GM23338 (cell line): ENCODE data around the gene SORT1. TPM values are rescaled to one million over a fixed set of nuclear protein-coding genes. Genes with fewer than 3 reads are reported as not detected.

Experiments used
- ATAC-seq: fragments of 200-7000 bp; cut with Tn5 transposase; 3 replicates; pipeline ENCODE4 v1.9.1; 2020
- DNase-seq: peaks from one replicate; pipeline ENCODE4 v3.0.0-alpha.2; 2015; ENCODE audit warnings: low spot score
- H2AFZ ChIP-seq: fragments of 200-600 bp; sonication (generic); 2 replicates; pipeline ENCODE4 v1.8.0; 2016; ENCODE audit warnings: antibody characterized with exemption, mild to moderate bottlenecking, moderate library complexity
- H3F3A ChIP-seq: fragments of 200-600 bp; sonication (generic); replicated peaks from 2 replicates; pipeline ENCODE4 v1.8.0; 2017; ENCODE audit warnings: antibody characterized with exemption, mixed run types, low read depth
- H3K27ac ChIP-seq: fragments of 200-600 bp; sonication (generic); 2 replicates; pipeline ENCODE4 v1.6.1; 2016; ENCODE audit warnings: low read depth
- H3K27me3 ChIP-seq: fragments of 200-600 bp; sonication (generic); 2 replicates; pipeline ENCODE4 v1.8.0; 2016; ENCODE audit warnings: mild to moderate bottlenecking, mixed run types, moderate library complexity; ENCODE audit not compliant: insufficient read depth
- H3K36me3 ChIP-seq: fragments of 200-600 bp; sonication (generic); 2 replicates; pipeline ENCODE4 v1.8.0; 2016; ENCODE audit warnings: mild to moderate bottlenecking; ENCODE audit not compliant: insufficient read depth
- H3K4me1 ChIP-seq: fragments of 200-600 bp; sonication (generic); 2 replicates; pipeline ENCODE4 v1.8.0; 2016; ENCODE audit warnings: mild to moderate bottlenecking, moderate library complexity; ENCODE audit not compliant: insufficient read depth
- H3K4me2 ChIP-seq: fragments of 200-600 bp; sonication (generic); 2 replicates; pipeline ENCODE4 v1.7.1; 2017; ENCODE audit warnings: mixed run types
- H3K4me3 ChIP-seq: fragments of 200-600 bp; sonication (generic); 2 replicates; pipeline ENCODE4 v1.6.1; 2016; ENCODE audit warnings: mixed run types
- H3K79me2 ChIP-seq: fragments of 200-600 bp; sonication (generic); replicated peaks from 2 replicates; pipeline ENCODE4 v1.8.0; 2017; ENCODE audit warnings: mild to moderate bottlenecking; ENCODE audit not compliant: insufficient read depth
- H3K9me2 ChIP-seq: fragments of 200-600 bp; sonication (generic); 2 replicates; pipeline ENCODE4 v1.8.0; 2017; ENCODE audit not compliant: insufficient read depth
- H4K20me1 ChIP-seq: fragments of 200-600 bp; sonication (generic); replicated peaks from 2 replicates; pipeline ENCODE4 v1.8.0; 2017; ENCODE audit warnings: mild to moderate bottlenecking; ENCODE audit not compliant: insufficient read depth
- H3K27ac Mint-ChIP-seq: 2 replicates; pipeline ENCODE4 v1.8.0; 2020; ENCODE audit warnings: inconsistent platforms, mild to moderate bottlenecking, moderate library complexity, mixed read lengths
- H3K27me3 Mint-ChIP-seq: 3 replicates; pipeline ENCODE4 v1.8.0; 2022; ENCODE audit warnings: low read depth, mild to moderate bottlenecking, moderate library complexity, mixed read lengths, inconsistent platforms; ENCODE audit not compliant: insufficient read depth, poor library complexity
- H3K36me3 Mint-ChIP-seq: 3 replicates; pipeline ENCODE4 v1.8.0; 2021; ENCODE audit warnings: low read depth, mild to moderate bottlenecking, inconsistent platforms, moderate library complexity, mixed read lengths
- H3K4me1 Mint-ChIP-seq: 3 replicates; pipeline ENCODE4 v1.8.0; 2020; ENCODE audit warnings: mild to moderate bottlenecking, inconsistent platforms, mixed read lengths
- H3K4me3 Mint-ChIP-seq: 3 replicates; pipeline ENCODE4 v1.8.0; 2021; ENCODE audit warnings: moderate library complexity, mild to moderate bottlenecking, inconsistent platforms, mixed read lengths
- H3K9me3 Mint-ChIP-seq: 3 replicates; pipeline ENCODE4 v1.8.0; 2020; ENCODE audit warnings: moderate library complexity, mild to moderate bottlenecking, inconsistent platforms, mixed read lengths
- CREB1 ChIP-seq: fragments of 250-450 bp; sonication (Bioruptor Pico); IDR thresholded peaks from 2 replicates; pipeline ENCODE4 v1.5.0; 2020; ENCODE audit warnings: low read depth, mild to moderate bottlenecking, moderate library complexity
- EZH2 ChIP-seq: fragments of 200-600 bp; sonication (generic); IDR thresholded peaks from one replicate; pipeline ENCODE4 v1.8.0; 2017; ENCODE audit warnings: antibody characterized with exemption, mild to moderate bottlenecking, low read depth; ENCODE audit not compliant: unreplicated experiment
- EZH2phosphoT487 ChIP-seq: fragments of 200-600 bp; sonication (generic); IDR thresholded peaks from one replicate; pipeline ENCODE4 v1.8.1; 2018; ENCODE audit warnings: antibody characterized with exemption; ENCODE audit not compliant: unreplicated experiment
- JUNB ChIP-seq: IDR thresholded peaks from one replicate; pipeline ENCODE4 v1.6.1; 2016; ENCODE audit warnings: antibody characterized with exemption; ENCODE audit not compliant: unreplicated experiment
- NANOG ChIP-seq: IDR thresholded peaks from 2 replicates; pipeline ENCODE4 v1.6.1; 2016; ENCODE audit warnings: antibody characterized with exemption, borderline replicate concordance
- POLR2AphosphoS5 ChIP-seq: IDR thresholded peaks from 2 replicates; pipeline ENCODE4 v1.6.1; 2016; ENCODE audit warnings: antibody characterized with exemption, low read depth
- STAT1 ChIP-seq: IDR thresholded peaks from one replicate; pipeline ENCODE4 v1.6.1; 2016; ENCODE audit warnings: antibody characterized with exemption; ENCODE audit not compliant: unreplicated experiment
- ZNF114 ChIP-seq: fragments of 250-450 bp; sonication (Bioruptor Pico); IDR thresholded peaks from 2 replicates; pipeline ENCODE4 v1.5.0; 2020; ENCODE audit warnings: mild to moderate bottlenecking, moderate library complexity
- ZNF331 ChIP-seq: fragments of 250-450 bp; sonication (Bioruptor Pico); IDR thresholded peaks from 2 replicates; pipeline ENCODE4 v1.5.0; 2020; ENCODE audit warnings: low read depth, mild to moderate bottlenecking, moderate library complexity
- polyA plus RNA-seq: library from polyadenylated mRNA; unstranded; fragments of >200 nt; fragmentation: Nextera tagmentation; extraction: Ambion mirVana; gene quantifications from 2 replicates; pipeline ENCODE4 v1.2.1, GENCODE V29; 2016
- total RNA-seq: library from RNA; depleted of rRNA; stranded (reverse); fragments of >200 nt; shearing (Covaris generic); gene quantifications from 2 replicates; pipeline ENCODE4 v1.2.3, GENCODE V29; 2014
- TF ChIP-seq, protein P1 (sequence below): IDR thresholded peaks from one replicate; pipeline ENCODE4 v1.6.1; 2018; ENCODE audit warnings: antibody characterized with exemption; ENCODE audit not compliant: unreplicated experiment
- TF ChIP-seq, protein P2 (sequence below): IDR thresholded peaks from 2 replicates; pipeline ENCODE4 v1.6.1; 2016; ENCODE audit warnings: antibody characterized with exemption
- TF ChIP-seq, protein P3 (sequence below), 2 experiments: fragments of 200-600 bp in 1 of 2; sonication (generic) in 1 of 2; conservative IDR thresholded peaks; 2 replicates each; pipeline versions ENCODE4 v1.5.1 to v1.6.1; 2016 to 2017; ENCODE audit warnings: antibody characterized with exemption in 2 of 2, low read depth in 2 of 2, mild to moderate bottlenecking in 2 of 2, moderate library complexity in 1 of 2
- TF ChIP-seq, protein P4 (sequence below): fragments of 250-450 bp; sonication (Bioruptor Pico); IDR thresholded peaks from 2 replicates; pipeline ENCODE4 v1.5.0; 2020; ENCODE audit warnings: mild to moderate bottlenecking, moderate library complexity

Gene SORT1
- total and polyA plus RNA-seq, 2 experiments from 2014 or later, result 10.9 to 55.4 TPM

DNA sequence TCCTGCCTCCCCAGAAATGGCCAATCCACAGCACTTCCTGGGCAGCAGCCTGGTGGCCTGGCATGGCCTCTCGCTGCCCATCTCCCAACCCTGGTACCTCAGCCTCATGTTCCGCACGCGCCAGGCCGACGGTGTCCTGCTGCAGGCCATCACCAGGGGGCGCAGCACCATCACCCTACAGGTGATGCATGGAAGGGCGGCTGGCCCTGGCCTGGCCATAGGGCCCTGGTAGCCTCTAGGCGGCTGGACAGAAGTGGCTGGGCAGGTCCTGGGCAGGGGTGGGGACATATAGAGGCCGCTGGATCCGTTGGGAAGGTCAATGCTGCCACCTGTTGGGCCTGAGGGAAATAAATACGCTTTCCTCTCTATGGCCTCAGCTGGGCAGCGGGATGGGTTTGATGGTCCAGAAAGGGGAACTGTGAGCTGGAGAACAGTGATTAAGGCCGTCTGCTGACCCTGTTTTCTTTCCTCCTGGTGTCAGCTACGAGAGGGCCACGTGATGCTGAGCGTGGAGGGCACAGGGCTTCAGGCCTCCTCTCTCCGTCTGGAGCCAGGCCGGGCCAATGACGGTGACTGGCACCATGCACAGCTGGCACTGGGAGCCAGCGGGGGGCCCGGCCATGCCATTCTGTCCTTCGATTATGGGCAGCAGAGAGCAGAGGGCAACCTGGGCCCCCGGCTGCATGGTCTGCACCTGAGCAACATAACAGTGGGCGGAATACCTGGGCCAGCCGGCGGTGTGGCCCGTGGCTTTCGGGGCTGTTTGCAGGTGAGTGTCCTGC lies 133.9 kb downstream of the SORT1 start:
- Histone ChIP-seq H2AFZ (no peak overlapping the region), H4K20me1 (no peaks in the 10 kb centered on the region), H3K27me3 (no peaks in the 10 kb centered on the region), H3K27ac (no peak overlapping the region), H3K4me3 (no peak overlapping the region), H3F3A (0 out of 2 replicates have a peak, but pooled peaks cover 5% of the 10 kb centered on the region), H3K36me3 (no peaks in the 10 kb centered on the region; the same call in 1 of the 2 replicates), H3K9me2 (no peaks in the 10 kb centered on the region), H3K79me2 (no peaks in the 10 kb centered on the region), H3K4me1 (no peaks in the 10 kb centered on the region; the same call in 1 of the 2 replicates), H3K4me2 (no peak overlapping the region)
- DNase-seq, result peak; percentile 98
- Mint-ChIP-seq H3K4me3 (no peak overlapping the region; the same call in 2 of the 3 replicates), H3K36me3 (peaks cover 6% of the 10 kb centered on the region; the same call in 2 of the 3 replicates), H3K27me3 (peaks cover 10% of the 10 kb centered on the region), H3K4me1 (peaks cover 19% of the 10 kb centered on the region), H3K27ac (no peak overlapping the region), H3K9me3 (no peaks in the 10 kb centered on the region; the same call in 1 of the 3 replicates)
- no peak for TF ChIP-seq EZH2
- no peak for TF ChIP-seq EZH2phosphoT487
- peak; percentile 48; the same call in 1 of the 2 replicates for TF ChIP-seq ZNF114 (CRISPR knock-in tag)
- no peak for TF ChIP-seq NANOG
- TF ChIP-seq, protein P1, sequence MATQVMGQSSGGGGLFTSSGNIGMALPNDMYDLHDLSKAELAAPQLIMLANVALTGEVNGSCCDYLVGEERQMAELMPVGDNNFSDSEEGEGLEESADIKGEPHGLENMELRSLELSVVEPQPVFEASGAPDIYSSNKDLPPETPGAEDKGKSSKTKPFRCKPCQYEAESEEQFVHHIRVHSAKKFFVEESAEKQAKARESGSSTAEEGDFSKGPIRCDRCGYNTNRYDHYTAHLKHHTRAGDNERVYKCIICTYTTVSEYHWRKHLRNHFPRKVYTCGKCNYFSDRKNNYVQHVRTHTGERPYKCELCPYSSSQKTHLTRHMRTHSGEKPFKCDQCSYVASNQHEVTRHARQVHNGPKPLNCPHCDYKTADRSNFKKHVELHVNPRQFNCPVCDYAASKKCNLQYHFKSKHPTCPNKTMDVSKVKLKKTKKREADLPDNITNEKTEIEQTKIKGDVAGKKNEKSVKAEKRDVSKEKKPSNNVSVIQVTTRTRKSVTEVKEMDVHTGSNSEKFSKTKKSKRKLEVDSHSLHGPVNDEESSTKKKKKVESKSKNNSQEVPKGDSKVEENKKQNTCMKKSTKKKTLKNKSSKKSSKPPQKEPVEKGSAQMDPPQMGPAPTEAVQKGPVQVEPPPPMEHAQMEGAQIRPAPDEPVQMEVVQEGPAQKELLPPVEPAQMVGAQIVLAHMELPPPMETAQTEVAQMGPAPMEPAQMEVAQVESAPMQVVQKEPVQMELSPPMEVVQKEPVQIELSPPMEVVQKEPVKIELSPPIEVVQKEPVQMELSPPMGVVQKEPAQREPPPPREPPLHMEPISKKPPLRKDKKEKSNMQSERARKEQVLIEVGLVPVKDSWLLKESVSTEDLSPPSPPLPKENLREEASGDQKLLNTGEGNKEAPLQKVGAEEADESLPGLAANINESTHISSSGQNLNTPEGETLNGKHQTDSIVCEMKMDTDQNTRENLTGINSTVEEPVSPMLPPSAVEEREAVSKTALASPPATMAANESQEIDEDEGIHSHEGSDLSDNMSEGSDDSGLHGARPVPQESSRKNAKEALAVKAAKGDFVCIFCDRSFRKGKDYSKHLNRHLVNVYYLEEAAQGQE, result no peak
- TF ChIP-seq, protein P2, sequence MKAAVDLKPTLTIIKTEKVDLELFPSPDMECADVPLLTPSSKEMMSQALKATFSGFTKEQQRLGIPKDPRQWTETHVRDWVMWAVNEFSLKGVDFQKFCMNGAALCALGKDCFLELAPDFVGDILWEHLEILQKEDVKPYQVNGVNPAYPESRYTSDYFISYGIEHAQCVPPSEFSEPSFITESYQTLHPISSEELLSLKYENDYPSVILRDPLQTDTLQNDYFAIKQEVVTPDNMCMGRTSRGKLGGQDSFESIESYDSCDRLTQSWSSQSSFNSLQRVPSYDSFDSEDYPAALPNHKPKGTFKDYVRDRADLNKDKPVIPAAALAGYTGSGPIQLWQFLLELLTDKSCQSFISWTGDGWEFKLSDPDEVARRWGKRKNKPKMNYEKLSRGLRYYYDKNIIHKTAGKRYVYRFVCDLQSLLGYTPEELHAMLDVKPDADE, result no peak
- TF ChIP-seq, protein P3, sequence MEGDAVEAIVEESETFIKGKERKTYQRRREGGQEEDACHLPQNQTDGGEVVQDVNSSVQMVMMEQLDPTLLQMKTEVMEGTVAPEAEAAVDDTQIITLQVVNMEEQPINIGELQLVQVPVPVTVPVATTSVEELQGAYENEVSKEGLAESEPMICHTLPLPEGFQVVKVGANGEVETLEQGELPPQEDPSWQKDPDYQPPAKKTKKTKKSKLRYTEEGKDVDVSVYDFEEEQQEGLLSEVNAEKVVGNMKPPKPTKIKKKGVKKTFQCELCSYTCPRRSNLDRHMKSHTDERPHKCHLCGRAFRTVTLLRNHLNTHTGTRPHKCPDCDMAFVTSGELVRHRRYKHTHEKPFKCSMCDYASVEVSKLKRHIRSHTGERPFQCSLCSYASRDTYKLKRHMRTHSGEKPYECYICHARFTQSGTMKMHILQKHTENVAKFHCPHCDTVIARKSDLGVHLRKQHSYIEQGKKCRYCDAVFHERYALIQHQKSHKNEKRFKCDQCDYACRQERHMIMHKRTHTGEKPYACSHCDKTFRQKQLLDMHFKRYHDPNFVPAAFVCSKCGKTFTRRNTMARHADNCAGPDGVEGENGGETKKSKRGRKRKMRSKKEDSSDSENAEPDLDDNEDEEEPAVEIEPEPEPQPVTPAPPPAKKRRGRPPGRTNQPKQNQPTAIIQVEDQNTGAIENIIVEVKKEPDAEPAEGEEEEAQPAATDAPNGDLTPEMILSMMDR (conservative IDR thresholded peaks at IDR 0.05; ENCODE audit: low read depth in 2 of 2), result peak; percentile 96 to 99
- TF ChIP-seq POLR2AphosphoS5, result 0 out of 2 replicates have a peak, but pooled peaks have one; percentile 49
- TF ChIP-seq, protein P4, sequence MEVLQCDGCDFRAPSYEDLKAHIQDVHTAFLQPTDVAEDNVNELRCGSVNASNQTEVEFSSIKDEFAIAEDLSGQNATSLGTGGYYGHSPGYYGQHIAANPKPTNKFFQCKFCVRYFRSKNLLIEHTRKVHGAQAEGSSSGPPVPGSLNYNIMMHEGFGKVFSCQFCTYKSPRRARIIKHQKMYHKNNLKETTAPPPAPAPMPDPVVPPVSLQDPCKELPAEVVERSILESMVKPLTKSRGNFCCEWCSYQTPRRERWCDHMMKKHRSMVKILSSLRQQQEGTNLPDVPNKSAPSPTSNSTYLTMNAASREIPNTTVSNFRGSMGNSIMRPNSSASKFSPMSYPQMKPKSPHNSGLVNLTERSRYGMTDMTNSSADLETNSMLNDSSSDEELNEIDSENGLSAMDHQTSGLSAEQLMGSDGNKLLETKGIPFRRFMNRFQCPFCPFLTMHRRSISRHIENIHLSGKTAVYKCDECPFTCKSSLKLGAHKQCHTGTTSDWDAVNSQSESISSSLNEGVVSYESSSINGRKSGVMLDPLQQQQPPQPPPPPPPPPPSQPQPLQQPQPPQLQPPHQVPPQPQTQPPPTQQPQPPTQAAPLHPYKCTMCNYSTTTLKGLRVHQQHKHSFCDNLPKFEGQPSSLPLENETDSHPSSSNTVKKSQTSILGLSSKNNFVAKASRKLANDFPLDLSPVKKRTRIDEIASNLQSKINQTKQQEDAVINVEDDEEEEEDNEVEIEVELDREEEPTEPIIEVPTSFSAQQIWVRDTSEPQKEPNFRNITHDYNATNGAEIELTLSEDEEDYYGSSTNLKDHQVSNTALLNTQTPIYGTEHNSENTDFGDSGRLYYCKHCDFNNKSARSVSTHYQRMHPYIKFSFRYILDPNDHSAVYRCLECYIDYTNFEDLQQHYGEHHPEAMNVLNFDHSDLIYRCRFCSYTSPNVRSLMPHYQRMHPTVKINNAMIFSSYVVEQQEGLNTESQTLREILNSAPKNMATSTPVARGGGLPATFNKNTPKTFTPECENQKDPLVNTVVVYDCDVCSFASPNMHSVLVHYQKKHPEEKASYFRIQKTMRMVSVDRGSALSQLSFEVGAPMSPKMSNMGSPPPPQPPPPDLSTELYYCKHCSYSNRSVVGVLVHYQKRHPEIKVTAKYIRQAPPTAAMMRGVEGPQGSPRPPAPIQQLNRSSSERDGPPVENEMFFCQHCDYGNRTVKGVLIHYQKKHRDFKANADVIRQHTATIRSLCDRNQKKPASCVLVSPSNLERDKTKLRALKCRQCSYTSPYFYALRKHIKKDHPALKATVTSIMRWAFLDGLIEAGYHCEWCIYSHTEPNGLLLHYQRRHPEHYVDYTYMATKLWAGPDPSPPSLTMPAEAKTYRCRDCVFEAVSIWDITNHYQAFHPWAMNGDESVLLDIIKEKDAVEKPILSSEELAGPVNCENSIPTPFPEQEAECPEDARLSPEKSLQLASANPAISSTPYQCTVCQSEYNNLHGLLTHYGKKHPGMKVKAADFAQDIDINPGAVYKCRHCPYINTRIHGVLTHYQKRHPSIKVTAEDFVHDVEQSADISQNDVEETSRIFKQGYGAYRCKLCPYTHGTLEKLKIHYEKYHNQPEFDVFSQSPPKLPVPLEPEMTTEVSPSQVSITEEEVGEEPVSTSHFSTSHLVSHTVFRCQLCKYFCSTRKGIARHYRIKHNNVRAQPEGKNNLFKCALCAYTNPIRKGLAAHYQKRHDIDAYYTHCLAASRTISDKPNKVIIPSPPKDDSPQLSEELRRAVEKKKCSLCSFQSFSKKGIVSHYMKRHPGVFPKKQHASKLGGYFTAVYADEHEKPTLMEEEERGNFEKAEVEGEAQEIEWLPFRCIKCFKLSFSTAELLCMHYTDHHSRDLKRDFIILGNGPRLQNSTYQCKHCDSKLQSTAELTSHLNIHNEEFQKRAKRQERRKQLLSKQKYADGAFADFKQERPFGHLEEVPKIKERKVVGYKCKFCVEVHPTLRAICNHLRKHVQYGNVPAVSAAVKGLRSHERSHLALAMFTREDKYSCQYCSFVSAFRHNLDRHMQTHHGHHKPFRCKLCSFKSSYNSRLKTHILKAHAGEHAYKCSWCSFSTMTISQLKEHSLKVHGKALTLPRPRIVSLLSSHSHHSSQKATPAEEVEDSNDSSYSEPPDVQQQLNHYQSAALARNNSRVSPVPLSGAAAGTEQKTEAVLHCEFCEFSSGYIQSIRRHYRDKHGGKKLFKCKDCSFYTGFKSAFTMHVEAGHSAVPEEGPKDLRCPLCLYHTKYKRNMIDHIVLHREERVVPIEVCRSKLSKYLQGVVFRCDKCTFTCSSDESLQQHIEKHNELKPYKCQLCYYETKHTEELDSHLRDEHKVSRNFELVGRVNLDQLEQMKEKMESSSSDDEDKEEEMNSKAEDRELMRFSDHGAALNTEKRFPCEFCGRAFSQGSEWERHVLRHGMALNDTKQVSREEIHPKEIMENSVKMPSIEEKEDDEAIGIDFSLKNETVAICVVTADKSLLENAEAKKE (CRISPR knock-in tag), result no peak
- no peak for TF ChIP-seq ZNF331 (CRISPR knock-in tag)
- peak; percentile 62 for TF ChIP-seq CREB1
- no peak for TF ChIP-seq JUNB
- no peak for TF ChIP-seq STAT1
- ATAC-seq, result peak; percentile 92
